Measurements from ENCODE around the gene ATG2A.

DNA sequence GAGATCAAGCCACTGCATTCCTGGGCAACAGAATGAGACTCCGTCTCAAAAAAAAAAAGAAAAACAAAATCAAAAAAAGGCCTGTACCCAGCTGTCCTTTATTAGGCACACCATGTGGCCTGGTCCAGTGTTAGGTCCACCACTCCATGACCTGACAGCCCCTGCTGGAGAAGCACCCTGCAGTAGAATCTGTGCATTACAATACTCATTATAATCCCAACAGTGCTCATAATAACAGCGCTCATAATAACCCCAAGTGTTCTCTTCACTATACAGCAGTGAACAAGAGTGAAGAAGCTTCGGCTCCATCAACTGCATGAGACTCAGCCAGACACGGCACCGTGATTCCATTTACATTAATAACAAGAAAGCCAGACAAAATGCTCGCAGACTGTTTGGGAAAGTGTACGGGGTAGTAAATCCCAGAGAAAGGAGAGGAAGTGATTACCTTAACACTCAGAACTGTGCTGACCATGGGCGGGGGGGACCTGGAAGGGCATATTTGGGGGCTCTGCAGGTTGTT is 29.7 kb downstream of the ATG2A start:
- TF ChIP-seq, protein P1, sequence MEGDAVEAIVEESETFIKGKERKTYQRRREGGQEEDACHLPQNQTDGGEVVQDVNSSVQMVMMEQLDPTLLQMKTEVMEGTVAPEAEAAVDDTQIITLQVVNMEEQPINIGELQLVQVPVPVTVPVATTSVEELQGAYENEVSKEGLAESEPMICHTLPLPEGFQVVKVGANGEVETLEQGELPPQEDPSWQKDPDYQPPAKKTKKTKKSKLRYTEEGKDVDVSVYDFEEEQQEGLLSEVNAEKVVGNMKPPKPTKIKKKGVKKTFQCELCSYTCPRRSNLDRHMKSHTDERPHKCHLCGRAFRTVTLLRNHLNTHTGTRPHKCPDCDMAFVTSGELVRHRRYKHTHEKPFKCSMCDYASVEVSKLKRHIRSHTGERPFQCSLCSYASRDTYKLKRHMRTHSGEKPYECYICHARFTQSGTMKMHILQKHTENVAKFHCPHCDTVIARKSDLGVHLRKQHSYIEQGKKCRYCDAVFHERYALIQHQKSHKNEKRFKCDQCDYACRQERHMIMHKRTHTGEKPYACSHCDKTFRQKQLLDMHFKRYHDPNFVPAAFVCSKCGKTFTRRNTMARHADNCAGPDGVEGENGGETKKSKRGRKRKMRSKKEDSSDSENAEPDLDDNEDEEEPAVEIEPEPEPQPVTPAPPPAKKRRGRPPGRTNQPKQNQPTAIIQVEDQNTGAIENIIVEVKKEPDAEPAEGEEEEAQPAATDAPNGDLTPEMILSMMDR (IDR thresholded peaks at IDR 0.05): no peak
- no peak for TF ChIP-seq ZFX (IDR thresholded peaks at IDR 0.05; ENCODE audit: borderline replicate concordance)

All from 22Rv1 (cell line).